Vagina (tissue), 2 donors: ENCODE results near the gene GMCL2. TPM values are rescaled to one million over a fixed set of nuclear protein-coding genes. Genes with fewer than 3 reads are reported as not detected.
"Not testable (repeated sequence)": the region's sequence is repeated elsewhere in the genome, so short reads cannot be mapped to it uniquely, and the experiment has no call there.

Experiments used
- DNase-seq, 2 donors: peaks; one replicate each; pipeline ENCODE4 v3.0.0-alpha.2; 2017; ENCODE audit errors: extremely low spot score in 2 of 2
- H3K27ac ChIP-seq: fragments of 200-600 bp; sonication (generic); one replicate; pipeline ENCODE4 v1.5.1; 2019
- H3K27me3 ChIP-seq: fragments of 200-600 bp; sonication (generic); one replicate; pipeline ENCODE4 v1.5.1; 2019
- H3K36me3 ChIP-seq, 2 donors: fragments of 200-600 bp; sonication (generic); one replicate each; pipeline ENCODE4 v1.5.1; 2017 to 2019
- H3K4me1 ChIP-seq: fragments of 200-600 bp; sonication (generic); one replicate; pipeline ENCODE4 v1.5.1; 2019
- H3K4me3 ChIP-seq, 2 donors: fragments of 200-600 bp; sonication (generic); 1 replicate in 1 of 2; 2 replicates in 1 of 2; pipeline ENCODE4 v1.5.1; 2016 to 2019
- H3K9me3 ChIP-seq: fragments of 200-600 bp; sonication (generic); one replicate; pipeline ENCODE4 v1.5.1; 2019
- POLR2A ChIP-seq, 2 donors: fragments of 450-650 bp; IDR thresholded peaks; one replicate each; pipeline ENCODE4 v1.6.1; 2017; ENCODE audit warnings: antibody characterized with exemption in 2 of 2, mild to moderate bottlenecking in 2 of 2, moderate library complexity in 2 of 2
- POLR2AphosphoS5 ChIP-seq, 2 donors: sonication (generic); formaldehyde crosslinking; IDR thresholded peaks; one replicate each; pipeline ENCODE4 v1.9.0; 2017; ENCODE audit warnings: antibody characterized with exemption in 2 of 2, mild to moderate bottlenecking in 2 of 2, low read depth in 1 of 2; ENCODE audit not compliant: insufficient read depth in 1 of 2
- intact Hi-C: fragments of 100-400 bp; cut with DNase I; formaldehyde crosslinking; loops from one replicate; pipeline ENCODE4 v1.15.1; 2023
- total RNA-seq: library from RNA; depleted of rRNA; stranded (reverse); fragments of >200 nt; gene quantifications from one replicate; pipeline ENCODE4 v1.2.3, GENCODE V29; 2016
- TF ChIP-seq, protein P1 (sequence below), 3 experiments: fragments of 450-650 bp in 2 of 3; fragments of 200-600 bp in 1 of 3; sonication (generic) in 1 of 3; IDR thresholded peaks; one replicate each; pipeline ENCODE4 v1.5.1; 2017 to 2019; ENCODE audit warnings: antibody characterized with exemption in 3 of 3, mild to moderate bottlenecking in 2 of 3, moderate library complexity in 2 of 3

Gene GMCL2
- total RNA-seq, 1 donor from 2014 or later, result not detected

GRCh38 chr5:178201221-178201926 is 14.2 kb upstream of the GMCL2 start:
- H3K9me3 ChIP-seq, result no peaks in the 10 kb centered on the region
- peaks cover 23% of the 10 kb centered on the region for H3K4me1 ChIP-seq
- TF ChIP-seq POLR2AphosphoS5 (IDR thresholded peaks at IDR 0.05; ENCODE audit: insufficient read depth in 1 of 2, low read depth in 1 of 2) (no peak), POLR2A (IDR thresholded peaks at IDR 0.05) (no peak)
- TF ChIP-seq, protein P1, sequence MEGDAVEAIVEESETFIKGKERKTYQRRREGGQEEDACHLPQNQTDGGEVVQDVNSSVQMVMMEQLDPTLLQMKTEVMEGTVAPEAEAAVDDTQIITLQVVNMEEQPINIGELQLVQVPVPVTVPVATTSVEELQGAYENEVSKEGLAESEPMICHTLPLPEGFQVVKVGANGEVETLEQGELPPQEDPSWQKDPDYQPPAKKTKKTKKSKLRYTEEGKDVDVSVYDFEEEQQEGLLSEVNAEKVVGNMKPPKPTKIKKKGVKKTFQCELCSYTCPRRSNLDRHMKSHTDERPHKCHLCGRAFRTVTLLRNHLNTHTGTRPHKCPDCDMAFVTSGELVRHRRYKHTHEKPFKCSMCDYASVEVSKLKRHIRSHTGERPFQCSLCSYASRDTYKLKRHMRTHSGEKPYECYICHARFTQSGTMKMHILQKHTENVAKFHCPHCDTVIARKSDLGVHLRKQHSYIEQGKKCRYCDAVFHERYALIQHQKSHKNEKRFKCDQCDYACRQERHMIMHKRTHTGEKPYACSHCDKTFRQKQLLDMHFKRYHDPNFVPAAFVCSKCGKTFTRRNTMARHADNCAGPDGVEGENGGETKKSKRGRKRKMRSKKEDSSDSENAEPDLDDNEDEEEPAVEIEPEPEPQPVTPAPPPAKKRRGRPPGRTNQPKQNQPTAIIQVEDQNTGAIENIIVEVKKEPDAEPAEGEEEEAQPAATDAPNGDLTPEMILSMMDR (IDR thresholded peaks at IDR 0.05), result no peak
- H3K27ac ChIP-seq, result no peak overlapping the region
- no peaks in the 10 kb centered on the region for H3K27me3 ChIP-seq
- H3K4me3 ChIP-seq, result no peak overlapping the region
- peaks cover 0 to 1% of the 10 kb centered on the region in 2 donors for H3K36me3 ChIP-seq
- no peak for DNase-seq
- intact Hi-C loops, result no loop called here

GRCh38 chr5:178199581-178200434 is 12.6 kb upstream of the GMCL2 start:
- Histone ChIP-seq H3K9me3 (no peaks in the 10 kb centered on the region), H3K4me1 (peaks cover 14% of the 10 kb centered on the region), H3K27me3 (no peaks in the 10 kb centered on the region), H3K27ac (no peak overlapping the region), H3K36me3 (no peaks in the 10 kb centered on the region), H3K4me3 (no peak overlapping the region)
- TF ChIP-seq POLR2AphosphoS5 (IDR thresholded peaks at IDR 0.05; ENCODE audit: insufficient read depth in 1 of 2, low read depth in 1 of 2) (no peak), POLR2A (IDR thresholded peaks at IDR 0.05) (no peak)
- TF ChIP-seq, protein P1 (IDR thresholded peaks at IDR 0.05), result no peak
- no peak for DNase-seq
- intact Hi-C loops, result no loop called here

DNA sequence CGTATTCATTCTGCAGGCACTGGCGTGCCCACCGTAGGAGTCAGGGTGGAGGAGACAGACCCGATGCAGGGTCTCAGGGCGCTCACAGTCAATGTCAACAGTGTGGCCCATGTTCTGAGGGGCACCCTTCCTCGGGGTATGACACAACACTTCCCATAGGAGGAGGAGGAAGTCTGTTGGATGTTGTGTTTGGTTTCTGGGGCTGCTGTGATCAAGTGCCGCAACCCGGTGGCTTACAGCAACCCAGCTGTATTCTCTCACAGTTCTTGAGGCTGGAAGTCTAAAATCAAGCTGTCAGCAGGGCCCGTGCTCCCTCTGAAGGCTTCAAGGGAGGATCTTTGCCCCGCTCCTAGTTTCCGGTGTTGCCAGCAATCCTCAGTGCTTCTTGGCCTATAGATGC is 11.5 kb upstream of the GMCL2 start:
- intact Hi-C loops, result no loop called here
- Histone ChIP-seq H3K27me3 (no peaks in the 10 kb centered on the region), H3K4me1 (peaks cover 10% of the 10 kb centered on the region), H3K9me3 (no peaks in the 10 kb centered on the region), H3K27ac (no peak overlapping the region), H3K4me3 (no peak overlapping the region), H3K36me3 (no peaks in the 10 kb centered on the region)
- DNase-seq, result peak in 1 of 2 donors; percentile 74
- TF ChIP-seq POLR2A (IDR thresholded peaks at IDR 0.05), result no peak
- TF ChIP-seq, protein P1 (IDR thresholded peaks at IDR 0.05), result no peak
- no peak for TF ChIP-seq POLR2AphosphoS5 (IDR thresholded peaks at IDR 0.05; ENCODE audit: insufficient read depth in 1 of 2, low read depth in 1 of 2)

GRCh38 chr5:178198151-178198550 is 11.0 kb upstream of the GMCL2 start:
- H3K27me3 ChIP-seq, intact Hi-C loops, DNase-seq, H3K36me3 ChIP-seq, H3K27ac ChIP-seq, H3K4me1 ChIP-seq, H3K9me3 ChIP-seq, H3K4me3 ChIP-seq: not testable (repeated sequence)

DNA sequence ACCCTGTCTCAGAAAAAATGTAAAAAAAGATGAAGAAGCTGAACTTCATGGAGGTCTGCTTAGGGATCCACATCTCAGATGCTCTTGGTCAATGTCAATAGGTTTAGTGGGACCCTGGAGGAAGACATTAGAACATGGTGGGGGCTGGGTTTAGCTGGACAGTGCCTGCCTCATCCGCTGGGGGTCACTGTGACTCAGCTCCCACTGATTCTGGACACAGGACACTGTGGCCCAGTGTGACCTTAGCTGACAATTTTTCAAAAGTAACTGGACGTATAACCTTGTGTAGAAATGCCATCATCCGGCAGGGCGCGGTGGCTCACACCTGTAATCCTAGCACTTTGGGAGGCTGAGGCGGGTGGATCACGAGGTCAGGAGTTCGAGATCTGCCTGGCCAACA is 9.8 kb upstream of the GMCL2 start:
- Histone ChIP-seq H3K36me3 (no peaks in the 10 kb centered on the region), H3K4me1 (peaks cover 8% of the 10 kb centered on the region), H3K27ac (no peak overlapping the region), H3K27me3 (no peaks in the 10 kb centered on the region), H3K4me3 (no peak overlapping the region), H3K9me3 (no peaks in the 10 kb centered on the region)
- TF ChIP-seq, protein P1 (IDR thresholded peaks at IDR 0.05), result no peak
- TF ChIP-seq POLR2AphosphoS5 (IDR thresholded peaks at IDR 0.05; ENCODE audit: insufficient read depth in 1 of 2, low read depth in 1 of 2) (no peak), POLR2A (IDR thresholded peaks at IDR 0.05) (no peak)
- intact Hi-C loops, result no loop called here
- no peak for DNase-seq
